GM18508 (cell line): ENCODE data around the gene TBRG4.

Source experiments
- ATAC-seq: cut with Tn5 transposase; IDR thresholded peaks from one replicate; pipeline ENCODE4 v1.9.1; 2021; ENCODE audit warnings: moderate number of reproducible peaks; ENCODE audit not compliant: insufficient read depth, unreplicated experiment

TBRG4 gene

DNA sequence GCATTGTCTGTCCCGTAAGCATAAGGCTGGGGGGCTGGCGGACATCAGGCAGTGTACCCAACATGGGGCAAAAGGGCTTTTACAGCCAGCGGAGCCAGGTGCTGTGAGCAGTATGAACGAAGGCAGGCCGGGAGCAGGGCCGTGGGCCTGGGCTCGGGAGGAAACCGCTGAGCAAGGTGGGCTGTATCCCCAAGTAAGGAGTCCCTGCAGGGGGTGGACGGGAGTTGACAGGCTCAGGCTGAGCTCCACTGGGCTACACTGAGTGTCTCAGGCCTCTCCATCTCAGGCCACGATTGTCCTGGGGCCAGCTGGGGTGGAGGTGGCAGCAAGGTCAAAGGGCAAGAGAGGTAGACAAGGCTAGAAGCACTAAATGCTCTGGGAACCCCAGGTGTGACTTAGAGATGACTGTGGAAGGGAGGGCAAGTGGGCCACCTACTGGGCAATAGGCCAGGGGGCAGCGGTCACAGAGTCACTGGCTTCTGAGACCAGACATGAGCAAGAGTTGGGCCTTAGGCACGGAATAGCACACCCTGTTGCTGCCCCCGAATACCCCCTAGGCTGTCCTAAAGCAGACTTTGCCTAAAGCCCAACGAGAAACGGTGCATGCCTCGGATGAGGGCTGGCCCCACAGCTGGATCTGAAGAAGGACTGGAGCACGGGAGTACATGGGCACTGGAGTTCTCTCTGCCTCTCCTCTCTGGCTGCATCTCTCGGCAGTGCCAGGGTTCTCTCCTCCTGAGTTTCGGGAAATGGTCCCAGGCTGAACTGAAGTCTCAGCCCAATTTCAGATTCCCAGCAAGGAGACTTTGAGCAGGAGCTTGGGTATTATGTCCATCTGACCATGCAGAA is 35.3 kb upstream of the TBRG4 start:
- no peak for ATAC-seq

DNA sequence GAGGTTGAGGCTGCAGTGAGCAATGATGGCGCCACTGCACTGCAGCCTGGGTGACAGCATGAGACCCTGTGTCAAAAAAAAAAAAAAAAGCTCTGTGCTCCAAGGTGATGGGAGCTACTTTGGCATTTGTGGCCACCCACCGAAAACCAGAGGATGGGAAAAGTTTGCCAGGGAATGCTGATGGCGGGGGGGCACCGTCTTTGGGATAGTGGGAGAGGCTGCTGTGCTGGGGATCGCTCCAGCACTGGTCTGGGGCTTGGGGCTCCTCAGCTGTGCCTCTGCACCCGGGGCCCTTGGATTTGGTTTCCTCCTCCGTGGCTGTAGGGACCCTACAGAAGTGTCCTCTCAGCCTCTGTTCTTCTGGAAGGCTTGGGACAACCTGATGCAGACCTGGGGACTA is 34.4 kb upstream of the TBRG4 start:
- no peak for ATAC-seq

DNA sequence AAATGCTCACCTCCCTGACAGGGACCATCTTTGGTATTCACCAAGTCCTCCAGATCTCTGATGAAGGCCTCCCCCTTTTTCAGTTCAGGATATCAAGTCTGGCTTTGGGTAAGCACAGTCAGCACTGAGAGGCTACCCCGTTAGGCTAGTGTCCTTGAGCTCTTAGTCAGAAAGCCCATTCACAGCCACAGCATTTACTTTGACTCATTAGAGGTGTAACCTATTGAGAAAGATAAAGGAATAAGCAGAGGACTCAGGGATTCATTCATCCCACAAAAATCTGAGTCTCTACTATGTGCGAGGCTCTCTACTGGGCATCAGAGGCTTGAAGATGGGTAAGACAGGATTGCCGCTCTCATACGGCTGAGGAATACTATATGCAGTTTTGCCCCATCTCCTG is 32.1 kb upstream of the TBRG4 start:
- ATAC-seq, result no peak

DNA sequence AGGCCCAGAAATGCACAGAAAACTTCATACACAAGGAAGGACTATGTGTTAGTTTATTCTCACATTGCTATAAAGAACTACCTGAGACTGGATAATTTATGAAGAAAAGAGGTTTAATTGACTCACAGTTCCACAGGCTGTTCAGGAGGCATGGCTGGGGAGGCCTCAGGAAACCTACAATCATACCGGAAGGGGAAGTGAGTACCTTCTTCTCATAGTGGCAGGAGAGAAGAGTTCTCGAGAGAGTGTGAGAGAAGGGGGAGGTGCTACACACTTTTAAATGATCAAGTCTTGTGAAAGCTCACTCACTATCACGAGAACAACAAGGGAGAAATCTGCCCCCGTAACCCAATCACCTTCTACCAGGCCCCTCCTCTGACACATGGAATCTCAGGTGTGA is 29.3 kb upstream of the TBRG4 start:
- ATAC-seq, result no peak

DNA sequence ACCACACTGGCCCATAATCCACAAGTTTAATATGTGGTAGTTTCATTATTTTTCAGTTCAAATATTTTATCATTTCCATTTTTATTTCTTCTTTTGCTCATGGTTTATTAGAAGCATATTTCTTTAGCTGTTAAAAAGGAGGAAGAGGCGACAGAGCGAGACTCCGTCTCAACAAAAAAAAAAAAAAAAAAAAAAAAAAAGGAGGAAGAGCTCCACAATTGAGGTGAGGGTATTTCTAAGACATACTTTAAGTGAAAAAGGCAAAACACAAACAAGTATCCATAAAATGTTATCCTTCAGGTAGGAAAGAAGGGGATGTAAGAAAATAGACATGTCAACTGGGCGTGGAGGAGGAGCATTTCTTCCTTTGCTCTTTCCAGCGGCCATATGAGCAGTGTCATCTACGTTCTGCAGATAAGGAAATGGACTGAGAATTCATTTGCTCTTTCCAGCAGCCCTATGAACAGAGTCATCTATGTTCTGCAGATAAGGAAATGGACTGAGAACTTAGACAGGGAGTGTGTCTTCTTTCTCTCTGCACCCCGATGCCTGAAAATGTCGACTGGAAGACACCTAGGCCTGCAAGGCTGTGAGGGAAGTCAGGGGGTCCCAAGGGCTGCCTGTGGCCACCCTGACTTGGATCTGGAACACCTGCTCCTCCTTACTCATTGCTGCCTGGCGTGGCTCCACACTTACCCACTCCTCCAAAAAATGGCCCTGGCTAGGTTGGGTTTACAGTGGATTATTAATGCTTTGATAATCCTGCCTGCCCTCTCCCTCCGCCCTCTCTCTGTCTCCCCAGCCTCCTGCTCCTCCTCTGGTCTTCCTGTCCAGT is 27.2 kb upstream of the TBRG4 start:
- ATAC-seq, result no peak

DNA sequence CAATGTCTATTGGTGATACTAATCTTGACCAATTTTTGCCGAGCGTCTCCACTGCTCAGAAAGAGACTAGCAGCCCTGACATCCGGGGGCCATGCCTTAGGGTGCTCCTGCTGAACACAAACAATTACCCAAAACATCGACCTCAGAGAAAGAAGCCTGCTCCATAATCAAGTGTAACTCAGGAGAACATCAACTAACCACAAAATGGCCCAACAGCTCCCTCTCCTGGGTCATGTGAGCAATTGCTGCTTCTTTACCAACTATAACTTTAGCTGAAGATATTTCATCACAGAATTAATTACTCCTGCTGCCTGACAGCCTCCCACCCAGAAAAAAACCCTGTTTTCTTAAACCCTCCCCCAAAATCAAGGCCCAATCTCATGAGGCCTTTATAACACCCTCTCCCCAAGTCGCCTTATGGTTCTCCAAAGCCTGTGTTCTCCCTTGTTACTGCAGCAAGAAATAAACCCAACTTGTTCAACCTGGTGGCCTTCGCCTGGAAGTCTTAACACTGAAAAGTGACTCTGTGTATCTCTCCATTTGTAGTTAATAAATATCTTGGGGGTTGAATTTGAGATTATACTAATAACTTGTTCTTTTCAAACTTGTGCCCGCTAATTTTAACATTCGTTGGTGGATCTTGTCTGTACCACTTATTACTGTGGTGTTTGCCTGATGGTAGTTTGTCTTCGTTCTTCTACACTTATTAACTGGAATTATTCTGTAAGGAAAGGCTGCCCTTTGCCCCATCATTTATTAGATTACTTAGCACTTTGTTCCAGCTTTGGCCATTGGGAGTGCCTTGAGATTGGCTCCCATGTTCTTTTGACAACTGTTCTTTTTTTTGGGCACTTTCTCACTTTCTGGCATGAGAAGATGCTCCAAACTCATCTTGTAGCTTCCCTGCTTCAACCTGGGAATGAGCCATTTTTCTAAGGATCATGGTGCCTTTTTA is 24.9 kb upstream of the TBRG4 start:
- no peak for ATAC-seq

DNA sequence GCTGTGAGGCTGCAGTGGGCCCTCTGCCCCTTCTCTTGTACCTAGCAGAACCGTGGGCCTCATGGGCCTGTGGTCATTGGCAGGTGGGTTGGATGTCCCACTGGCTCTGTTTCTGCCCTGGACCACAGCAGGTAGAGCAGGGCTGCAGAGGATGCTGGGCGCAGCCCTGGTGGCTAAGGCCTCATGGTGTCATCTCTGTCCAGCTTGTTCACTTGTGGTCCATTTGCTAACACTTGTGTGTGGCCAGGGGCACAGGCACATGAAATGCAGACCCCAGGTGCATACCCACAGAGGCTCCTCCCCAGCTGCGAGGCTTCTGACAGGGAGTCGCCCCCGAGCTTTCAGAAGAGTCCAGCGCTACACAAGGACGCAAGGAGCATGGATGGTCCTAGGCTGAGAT is 22.4 kb upstream of the TBRG4 start:
- no peak for ATAC-seq

DNA sequence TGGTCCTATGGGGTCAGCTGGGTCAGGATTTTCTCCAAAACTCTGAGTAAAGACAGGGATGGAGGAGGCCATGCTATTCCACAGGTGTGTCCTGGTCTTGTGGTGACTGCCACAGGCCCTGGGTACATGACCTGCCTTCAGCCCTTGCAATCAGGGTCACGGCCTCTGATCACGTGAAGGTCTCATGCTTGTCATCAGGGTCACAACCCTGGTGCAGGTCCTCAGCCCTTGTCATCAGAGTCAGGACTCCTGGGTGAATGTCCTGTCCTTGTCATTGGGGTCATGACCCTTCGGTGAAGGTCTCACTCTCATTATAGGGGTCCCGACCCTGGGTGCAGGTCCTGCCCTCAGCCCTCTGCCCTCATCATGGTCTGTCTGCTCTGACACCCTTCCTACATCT is 21.9 kb upstream of the TBRG4 start:
- ATAC-seq, result no peak

DNA sequence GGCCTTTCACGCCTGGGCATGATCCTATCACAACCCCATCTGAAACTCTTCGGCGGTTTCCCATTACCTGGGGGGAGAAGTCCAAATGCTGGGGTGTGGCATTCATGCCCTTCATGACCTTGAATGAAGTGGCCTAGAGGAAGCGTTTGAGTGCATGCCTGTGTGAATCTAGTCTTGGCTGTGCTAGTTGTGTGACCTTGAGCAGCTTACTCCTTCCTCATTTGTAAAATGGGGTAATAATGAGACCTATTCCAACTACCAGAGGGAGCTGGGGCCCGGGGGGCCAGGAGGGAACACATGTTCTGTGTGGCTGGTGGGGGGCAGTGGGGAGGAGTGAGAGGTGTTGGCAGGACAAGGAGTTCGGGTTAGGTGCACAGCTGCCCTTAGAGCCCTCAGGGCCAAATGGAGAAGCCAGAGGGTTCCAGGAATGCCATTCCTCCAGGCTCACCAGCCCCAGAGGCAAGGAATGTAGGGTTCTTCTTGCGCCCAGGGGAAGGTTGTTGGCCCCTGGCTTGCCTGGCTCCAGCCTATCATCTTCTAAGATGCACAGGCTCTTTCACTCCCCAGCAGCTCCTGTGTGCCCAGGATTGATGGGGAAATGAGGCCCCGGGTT is 21.3 kb upstream of the TBRG4 start:
- ATAC-seq, result no peak

DNA sequence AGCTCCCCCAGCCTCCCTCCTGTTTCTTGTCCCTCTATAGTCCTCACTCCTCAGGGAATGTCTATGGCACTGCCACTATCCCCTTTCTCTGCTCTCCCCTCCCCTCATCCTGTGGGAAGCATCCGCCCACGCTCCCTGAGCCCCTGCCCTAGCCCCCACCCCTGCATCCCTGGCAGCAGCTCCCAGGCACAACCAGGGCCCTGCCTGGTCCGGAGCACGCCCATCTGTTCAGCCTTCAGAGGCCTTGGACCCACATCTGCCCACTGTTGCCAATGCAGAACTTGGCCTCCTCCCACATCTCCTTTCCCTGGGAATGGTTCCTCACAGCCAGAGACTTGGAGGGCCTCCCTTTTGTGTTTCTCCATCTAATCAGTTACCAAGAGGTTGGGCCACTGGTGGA is 20.4 kb upstream of the TBRG4 start:
- no peak for ATAC-seq

DNA sequence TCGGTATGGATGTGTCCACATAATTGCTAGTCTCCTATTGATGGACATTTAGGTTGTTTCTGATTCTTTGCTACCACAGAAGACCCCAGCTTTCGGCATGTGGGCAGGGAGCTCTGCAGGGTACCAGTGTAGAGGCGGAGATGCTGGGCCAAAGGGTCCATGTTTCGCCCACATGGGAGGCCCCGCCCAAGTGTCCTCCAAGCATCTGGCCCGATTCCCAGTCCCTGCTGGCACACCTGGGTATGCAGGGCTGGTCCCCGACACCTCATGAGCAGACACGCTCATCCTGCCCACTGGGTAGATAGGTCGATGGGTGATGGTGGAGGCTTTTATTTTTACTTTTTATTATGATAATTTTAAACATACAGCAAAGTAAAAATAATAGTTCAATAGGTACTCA is 19.4 kb upstream of the TBRG4 start:
- ATAC-seq, result no peak

DNA sequence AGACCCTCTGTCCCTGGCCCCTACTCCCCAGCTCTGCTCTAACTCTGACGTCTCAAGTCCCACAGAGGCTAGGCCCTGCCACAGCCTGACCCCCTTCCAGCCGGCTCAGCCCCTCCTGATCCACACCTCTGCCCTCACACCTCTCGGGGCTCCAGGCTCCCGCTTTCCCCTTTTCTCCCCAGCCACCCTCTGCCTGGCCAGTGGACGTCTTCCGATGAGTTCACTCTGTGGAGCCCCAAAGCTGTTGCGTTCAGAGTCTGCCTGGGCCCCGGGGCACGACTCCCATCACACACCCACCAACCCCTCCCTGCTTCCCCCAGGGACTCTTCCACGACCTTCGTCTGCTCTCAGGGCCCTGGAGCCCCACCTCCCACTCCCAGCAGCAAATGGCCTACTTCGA is 18.4 kb upstream of the TBRG4 start:
- no peak for ATAC-seq

DNA sequence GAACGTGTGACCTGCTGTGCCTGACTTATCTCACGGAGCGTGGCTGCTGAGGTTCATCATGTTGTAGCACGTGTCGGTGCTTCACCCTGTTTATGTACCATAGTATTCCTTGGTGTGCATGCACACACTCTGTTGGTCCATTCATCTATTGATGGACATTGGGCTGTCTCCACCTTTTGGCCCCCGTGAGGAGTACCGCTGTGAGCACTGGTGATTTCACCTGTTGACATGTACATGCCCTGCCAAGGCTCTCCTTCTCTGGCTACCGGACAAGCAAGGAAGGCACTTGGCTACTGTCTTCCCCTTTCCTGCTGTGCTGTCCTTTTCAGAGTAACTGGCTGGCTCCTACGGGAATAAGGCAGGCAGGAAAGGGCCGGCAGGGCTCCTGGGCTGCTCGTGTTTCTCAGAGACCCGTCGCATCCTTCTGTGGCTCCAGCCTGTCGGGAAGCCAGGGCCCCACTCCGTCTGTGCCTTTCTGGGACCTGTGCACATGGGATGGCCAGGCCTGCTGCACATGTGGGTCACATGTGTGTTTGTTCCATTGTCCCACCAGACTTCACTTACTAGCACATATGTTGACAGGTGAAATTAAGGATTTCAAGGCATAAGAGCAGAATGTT is 17.8 kb upstream of the TBRG4 start:
- ATAC-seq, result no peak

DNA sequence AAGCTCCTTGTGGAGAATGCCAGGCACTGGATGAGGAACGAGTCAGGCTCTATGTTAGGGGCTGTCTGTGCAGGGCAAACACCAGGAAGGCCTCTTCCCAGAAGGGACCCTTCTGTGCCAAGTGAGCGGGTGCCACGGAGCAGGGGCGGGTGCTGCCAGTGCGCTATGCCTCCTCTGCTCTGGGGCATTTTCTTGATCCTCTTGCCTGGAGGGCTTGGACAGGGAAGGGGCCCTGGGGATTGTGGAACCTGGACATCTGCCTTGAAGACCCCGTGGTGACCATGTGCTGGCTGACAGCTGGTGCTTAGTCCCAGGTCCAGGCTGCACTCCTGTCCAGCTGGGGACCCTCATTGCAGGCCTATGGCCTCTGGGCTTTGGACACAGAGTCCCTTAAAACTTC is 15.4 kb upstream of the TBRG4 start:
- ATAC-seq, result no peak

DNA sequence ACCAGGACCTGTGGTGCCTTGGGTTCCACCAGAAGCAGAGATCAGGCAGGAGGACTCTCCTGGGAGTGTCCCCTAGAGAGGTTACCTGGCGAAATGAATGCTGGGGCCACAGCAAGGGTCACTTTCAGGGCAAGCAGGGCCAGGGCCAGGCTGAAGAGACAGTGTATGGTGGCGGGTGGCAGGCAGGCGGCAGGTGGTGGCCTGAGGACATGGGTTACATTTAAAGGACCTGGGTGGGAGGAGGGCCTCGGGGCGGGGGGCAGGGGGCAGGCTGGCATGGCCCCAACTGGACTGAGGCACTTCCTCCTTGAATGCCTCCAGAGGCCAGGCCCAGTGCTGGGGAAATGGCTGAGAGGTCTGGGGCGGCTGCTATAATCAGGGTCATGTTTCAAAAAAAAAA is 14.7 kb upstream of the TBRG4 start:
- no peak for ATAC-seq

DNA sequence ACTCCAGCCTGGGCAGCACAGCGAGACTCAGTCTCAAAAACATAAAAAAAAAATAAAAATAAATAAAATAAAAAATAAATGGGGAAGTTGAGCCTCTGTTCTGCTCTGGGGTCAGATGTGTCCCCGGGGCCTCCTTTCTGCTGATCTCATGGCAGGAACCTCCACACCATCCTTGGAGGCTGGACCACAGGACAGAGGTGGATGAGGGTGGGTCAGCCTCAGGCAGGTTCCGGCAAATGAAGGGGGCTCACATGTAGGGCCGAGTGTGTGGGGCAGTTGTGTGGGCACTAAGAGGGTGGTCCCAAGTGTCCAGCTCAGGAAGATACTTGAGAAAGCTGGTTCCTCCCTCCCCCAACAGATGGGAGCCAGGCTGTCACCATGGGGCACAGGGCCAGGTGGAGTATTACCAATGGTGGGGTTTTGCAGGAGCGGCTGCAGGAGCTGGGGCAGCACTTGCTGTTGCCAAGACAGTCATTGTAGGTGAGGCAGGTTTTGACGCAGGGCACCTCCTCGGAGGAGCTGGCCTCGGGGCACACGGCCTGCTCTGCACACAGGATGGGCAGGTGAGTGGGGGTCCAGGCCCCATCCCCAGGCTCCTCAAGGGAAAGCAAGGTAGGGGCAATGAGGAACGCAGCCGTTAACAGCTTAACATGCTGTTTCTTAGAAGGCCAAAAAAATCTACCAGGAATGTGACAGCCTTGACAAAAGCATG is 13.9 kb upstream of the TBRG4 start:
- no peak for ATAC-seq

DNA sequence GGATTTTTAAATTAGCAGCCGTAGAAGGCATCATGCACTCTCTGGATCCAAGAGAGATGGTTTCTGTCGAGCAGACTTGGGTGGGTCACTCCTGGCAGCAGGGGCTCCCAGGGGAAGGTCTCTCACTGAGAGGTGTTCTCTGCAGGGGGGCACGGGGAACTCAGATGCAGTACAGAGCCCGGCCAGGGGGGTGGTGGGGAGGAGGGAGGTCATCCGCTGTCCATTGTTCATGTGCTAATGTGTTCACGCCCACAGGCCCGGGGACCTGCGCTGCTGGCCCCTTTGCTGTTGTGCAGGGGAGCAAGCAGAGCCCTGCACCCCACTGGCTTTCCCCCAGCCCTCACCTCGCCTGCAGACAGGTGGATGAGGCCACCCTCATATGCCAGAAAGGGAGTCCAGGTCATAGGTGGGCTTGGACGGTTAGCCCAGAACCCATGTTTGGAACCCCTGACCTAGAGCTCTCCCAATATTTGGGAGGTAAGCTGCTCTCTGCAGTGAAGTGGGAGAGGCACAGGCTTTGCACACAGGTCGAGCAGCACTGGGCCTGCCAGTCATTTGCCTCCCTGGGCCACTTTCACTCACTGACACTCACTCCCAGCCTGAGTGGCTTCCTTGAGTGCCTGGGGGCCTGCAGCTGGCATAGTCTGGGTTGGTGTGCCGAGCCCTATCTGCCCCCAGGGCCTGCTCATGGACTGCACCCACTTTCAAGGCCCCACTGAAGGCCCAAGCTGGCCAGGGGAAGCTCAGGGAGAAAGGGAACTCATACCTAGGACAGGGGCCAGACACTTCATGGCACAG is 12.6 kb upstream of the TBRG4 start:
- ATAC-seq, result no peak
